Hippocampal formation (tissue), 2 donors: ENCODE measurements around the gene TMOD1.
"Not testable (repeated sequence)": the region's sequence is repeated elsewhere in the genome, so short reads cannot be mapped to it uniquely, and the experiment has no call there.

Experiments
- DNase-seq, 2 donors: peaks; one replicate each; lab custom pipeline; 2025; lab: John Stamatoyannopoulos, UW

The TMOD1 gene

DNA sequence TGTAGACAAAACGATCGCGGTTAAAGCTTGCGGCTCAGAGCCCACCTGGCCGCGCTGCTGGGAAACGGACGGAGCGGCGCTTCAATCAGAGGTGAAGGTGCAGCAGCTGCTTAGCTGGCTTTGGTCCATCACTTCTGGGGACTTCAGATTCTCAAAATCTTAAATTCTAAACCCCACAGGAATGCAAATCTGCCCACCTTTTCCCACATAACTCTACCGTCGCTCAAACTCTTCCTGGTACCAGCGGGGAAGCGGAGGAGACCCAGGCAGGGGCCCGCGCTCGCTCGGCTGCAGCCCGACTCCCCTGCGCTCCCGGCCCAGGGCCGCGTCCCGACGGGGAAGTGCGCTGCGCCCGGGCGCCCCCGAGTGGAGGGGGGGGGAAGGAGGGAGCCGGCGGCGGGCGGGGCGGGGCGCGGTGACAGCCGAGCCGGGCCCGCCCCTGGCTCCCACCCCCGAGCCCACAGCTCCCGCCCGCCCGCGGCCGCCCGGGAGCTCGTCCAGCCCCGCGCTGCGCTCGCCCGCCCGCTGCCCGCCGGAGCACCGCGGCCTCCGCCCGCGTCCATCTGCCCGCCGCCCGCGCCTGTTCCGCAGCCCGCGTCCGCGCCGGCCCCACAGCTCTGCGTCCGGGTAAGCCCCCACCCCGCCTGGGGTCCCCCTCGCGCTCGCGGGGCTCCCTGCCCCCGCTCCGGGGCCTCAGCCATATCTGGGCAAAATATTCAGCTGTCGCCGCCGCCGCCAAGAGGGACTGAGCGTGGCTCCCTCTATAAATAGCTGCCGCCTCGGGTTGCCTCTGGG is at the start of gene TMOD1:
TMOD1 (plus strand) TSS at position 490 of the 795 bp plus-strand sequence. CDS start 22,523 bp downstream, outside the sequence.
- peak; percentile 56 to 72 for DNase-seq

DNA sequence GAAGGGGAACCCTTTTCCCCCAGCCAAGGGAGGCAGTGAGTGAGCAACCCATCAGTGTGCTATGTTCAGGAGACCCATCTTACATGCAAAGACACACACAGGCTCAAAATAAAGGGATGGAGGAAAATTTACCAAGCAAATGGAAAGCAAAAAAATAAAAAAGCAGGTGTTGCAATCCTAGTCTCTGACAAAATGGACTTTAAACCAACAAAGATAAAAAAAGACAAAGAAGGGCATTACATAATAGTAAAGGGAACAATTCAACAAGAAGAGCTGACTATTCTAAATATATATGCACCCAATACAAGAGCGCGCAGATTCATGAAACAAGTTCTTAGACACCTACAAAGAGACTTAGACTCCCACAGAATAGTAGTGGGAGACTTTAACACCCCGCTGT is 47.9 kb upstream of the TMOD1 start:
- not testable (repeated sequence) for DNase-seq

DNA sequence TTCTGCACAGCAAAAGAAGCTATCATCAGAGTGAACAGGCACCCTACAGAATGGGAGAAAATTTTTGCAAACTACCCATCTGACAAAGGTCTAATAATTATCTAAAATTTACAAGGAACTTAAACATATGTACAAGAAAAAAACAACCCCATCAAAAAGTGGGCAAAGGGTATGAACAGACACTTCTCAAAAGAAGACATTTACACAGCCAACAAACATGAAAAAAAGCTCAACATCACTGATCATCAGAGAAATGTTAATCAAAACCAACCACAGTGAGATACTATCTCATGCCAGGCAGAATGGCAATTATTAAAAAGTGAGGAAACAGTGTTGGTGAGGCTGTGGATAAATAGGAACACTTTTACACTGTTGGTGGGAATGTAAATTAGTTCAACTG is 44.6 kb upstream of the TMOD1 start:
- not testable (repeated sequence) for DNase-seq

DNA sequence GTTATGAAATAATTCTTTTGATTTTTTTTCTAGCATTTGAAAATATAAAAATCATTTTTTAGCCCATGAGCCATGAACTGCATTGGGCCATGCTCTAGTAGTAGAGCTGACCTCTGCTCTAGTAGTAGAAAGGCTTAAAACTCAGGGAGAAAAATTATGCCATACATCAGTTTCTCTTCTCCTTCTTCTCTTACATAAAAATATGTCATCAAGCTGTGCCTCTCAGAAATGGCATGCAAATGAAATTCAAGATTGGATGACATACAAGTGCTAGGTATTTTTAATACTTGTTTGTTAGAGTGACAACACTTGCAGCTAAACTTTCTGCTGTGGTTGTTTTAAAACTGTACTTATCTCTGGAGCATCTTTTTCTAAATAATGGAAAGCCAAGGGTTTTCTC is 42.1 kb upstream of the TMOD1 start:
- no peak for DNase-seq

DNA sequence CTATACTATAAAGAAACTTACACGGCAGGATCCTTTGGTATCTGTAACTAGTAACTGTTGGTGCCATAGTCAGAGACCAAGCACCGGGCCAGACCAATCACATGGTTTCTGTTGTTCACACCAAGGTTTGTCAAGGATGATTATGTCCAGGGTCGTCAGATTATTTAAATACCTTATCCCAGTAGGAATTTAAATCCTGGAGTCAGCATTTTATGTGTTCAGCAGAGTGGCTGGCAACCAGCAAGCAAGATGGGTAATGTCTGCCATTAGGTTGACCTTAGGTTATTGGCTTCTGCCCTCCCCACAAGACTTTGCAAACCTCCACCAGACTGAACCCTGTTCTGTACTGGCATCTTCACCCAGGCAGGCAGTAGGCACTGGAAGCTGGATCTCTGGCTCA is 39.3 kb upstream of the TMOD1 start:
- DNase-seq, result no peak

DNA sequence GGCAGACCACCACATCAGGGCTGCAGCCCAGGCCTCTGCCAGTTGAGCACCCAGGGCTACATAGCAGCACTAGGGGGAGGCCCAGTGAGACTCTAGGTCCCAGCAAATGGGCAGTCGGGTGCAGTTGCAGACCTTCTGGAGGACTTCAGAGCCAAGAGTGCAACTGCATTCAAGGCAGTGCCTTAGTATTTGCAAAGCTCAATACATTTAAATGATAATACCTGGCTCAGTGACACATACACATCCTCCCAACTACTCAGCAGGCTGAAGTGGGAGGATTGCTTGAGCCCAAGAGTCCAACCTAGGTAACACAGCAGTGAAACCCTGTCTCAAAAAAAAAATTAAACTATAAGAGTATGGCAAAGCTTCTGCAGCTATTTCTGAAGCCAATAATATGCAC is 38.6 kb upstream of the TMOD1 start:
- no peak for DNase-seq

DNA sequence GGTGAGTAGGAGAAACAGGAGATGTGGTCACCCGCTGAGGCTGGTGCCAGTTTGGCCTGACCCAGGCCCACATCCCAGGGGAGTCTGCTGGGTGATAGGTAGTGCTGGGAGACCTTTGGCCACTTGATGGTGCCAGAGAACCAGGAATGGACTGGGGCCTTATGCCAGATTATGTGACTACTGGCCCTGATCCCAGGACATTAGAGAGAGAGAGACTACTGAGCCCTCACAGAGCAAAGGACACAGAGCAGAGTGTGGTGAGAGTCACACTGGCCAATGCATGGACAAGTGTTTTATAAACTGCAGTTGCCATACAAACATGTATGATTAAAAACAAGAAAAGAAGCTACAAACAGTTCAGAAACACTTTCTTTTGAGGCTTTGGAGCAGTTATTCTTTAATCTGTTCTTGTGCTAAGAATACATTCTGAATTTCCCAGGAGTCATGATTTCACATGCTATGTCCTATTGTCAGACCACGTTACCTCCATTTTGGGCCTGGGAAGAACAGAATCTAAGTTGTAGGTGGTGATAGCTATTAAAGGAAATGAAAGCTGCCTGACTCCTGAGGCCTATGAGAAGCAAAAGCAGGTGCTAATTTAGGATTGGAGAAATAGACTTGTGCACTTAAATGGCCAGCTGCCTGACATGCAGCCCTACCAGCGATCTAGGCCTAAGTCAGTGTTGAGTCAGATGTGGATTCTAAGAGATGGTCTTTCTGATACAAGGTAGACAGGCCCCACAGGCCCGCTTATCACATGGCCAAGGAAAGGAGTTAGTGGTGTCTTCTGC is 32.6 kb upstream of the TMOD1 start:
- peak; percentile 85 to 93 for DNase-seq

DNA sequence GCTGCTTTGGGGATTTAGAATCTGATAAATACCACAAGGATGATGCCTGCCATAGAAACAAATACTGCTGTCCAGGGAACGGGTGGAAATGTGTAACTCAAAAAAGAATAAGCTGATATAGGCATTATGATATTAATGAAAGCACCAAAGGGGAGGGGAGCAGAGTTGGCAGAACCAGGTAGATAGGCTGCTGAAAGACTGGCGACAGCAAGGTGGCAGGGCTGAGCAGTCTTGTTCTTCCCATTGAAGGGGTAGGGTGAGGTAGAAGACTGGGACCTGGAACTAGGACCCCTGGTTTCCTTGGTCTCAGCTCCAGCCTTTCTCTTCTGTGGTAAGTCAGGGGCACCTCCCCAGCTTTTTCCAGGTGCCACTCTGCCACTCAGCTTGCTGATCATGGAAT is 31.4 kb upstream of the TMOD1 start:
- peak; percentile 2 to 12 for DNase-seq

DNA sequence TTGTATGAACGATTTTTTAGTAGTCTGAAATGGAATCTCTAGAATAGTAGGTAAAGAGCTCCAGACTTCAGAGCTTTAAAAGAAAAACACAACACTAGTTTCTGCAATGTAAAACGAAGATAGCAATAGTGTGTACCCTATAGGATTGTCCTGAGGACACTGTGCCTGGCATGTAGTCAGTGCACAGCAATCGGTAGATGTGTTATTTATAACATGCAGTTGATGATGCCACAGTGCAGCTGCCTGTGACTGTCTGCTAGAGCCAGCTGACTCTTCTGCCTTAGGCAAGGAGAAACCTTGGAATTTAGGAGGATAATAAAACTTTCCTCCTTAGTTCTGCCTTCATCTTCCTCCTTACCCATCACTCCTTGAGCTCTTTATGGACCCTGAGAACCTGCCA is 27.7 kb upstream of the TMOD1 start:
- no peak for DNase-seq

DNA sequence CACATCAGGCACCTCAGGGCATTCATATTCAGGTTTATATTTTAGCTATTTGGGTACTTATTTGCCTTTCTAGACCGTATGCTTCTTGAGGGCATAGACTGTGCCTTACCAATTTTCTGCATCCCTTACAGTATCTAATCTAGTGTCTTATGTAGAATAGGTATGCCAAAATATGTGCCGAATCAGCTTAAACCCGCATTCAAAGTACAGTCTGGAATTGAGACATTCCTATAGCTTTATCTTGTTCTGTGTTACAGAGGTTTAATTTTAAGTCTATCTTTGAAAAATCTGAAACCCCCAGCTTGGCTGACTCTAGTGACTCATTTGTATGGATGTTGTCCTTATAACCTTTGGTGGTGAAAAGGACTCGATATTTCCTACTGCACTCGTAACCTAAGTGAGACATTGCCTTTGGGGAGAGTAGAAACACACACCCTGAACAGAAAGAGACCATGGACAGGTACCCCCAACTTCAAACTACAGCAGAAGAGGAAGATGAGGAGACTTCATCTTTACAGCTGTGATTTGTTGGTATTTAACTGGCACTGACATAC is 27.0 kb upstream of the TMOD1 start:
- no peak for DNase-seq

DNA sequence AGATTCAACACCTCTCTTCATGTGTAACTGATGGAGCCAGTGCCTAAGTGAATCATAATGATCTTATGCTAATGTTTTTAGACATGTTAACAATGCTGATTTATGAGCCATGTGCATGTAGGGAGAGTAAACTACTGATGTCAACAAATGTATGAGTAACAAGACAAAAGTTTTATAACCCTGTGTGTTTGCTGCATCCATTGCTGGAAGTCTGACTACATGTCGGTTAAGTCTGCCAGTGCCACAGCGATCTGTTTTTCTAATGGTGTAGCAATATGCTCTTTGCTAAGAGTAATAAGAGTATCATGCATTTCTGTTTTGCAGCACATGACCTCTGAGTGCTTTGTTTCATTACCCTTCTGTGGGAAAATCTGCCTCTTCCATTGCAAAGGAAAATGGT is 26.4 kb upstream of the TMOD1 start:
- DNase-seq, result no peak

DNA sequence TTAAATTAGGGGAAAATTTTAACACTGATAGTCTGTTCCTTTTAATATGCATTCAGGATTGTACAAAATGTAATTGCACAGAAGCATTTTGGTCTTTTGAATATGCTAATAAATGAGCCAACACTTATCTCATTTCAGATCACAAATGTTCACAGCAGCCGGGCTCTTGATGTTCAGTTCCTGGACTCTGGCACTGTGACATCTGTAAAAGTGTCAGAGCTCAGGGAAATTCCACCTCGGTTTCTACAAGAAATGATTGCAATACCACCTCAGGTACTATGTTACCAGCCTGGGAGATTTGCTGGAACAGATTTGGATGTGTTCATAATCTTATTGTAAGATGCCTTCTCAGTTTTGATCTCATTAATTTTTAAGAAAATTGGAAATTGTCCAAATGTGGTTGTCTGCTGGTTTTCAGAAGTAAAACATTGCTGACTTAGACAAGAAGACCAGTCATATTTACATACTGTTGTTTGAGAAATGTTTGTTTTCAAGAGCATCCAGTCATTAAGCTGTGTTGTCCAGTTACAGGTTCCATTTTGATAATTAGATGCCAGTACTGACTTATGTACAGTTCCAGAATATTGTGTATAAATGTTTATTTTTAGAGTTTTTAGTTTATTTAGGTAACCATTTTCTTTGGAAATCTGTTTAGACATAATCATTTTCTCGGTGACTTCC is 23.0 kb upstream of the TMOD1 start:
- DNase-seq, result no peak

DNA sequence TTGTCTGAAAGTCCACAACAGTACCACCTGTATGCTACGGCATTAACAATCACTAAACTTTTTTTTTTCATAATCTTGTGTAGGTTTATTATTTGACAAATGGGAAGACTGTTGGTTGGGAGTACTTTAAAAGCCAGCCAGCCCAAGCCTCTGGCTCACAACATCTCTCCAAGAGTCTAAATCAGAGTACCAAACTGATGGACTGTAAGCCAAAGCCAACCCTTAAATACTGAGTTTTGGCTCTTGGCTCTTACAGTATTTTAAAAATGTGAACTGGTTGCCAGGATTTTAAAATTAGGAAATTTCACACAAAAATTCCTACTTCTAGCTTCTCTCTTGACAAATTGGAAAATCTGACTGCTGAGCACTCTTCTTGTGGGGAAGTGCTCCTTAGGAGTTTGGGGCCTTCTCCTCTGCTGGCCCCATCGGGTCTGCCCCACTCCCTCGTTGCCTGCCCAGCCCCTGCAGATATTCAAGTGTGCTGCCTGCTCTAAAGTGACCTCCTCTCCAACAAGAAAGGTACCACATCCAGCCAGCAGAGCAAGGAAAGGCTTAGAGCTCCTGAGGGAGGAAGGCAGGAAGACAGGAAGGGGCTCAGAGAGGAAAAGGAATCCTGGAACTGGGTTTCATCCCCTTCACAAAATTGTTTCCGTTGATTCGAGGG is 21.8 kb upstream of the TMOD1 start:
- DNase-seq, result no peak

DNA sequence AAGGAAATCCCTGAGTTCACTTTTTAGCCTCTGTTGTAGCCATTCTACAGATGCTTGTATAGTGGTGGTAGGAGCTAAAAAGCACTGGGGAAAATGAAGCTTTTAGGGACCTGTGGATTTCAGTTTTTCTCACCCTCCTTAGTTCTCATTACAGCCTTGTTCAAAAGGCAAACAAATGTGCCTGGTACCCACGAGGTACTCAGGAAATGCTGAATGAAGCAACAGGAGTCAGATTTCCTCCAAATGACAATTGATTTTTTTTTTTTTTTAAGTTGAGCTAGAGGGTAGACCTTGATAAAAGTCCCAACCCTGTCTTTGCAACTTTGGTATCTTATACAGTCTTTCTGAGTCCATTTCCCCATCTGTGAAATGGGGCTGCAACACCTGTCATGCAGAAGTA is 21.3 kb upstream of the TMOD1 start:
- DNase-seq, result no peak

DNA sequence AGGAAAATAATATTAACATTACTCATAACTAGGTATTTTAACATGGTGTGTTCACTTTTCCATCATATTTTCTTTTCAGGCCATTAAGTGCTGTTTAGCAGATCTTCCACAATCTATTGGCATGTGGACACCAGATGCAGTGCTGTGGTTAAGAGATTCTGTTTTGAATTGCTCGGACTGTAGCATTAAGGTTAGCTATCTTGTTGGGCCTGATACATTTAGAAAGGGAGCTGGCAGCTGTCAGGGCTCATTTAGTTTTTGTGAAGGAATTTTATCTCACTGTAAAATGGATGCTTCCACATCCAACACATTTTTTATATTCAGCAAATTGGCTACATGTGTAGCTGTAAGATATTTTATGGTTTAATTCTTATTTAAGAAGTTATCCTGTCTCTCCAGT is 20.7 kb upstream of the TMOD1 start:
- DNase-seq, result no peak

DNA sequence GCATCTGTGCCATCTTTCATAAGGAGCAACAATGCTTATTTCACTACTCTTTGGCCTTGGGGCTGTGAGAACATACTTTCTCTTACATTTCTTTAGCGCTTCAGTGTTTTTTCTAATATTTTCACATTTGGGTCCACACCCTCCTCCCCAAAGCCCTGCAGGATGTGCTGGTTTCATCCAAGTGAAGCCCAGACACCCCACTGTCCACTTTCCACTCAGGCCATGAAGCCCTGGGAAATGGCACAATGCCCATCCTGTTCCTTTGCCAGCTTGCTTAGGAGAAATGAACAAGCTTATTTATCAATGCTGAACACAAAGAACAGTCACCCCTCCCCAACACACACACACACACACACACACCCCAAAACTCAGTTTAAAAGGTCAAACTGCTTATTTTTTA is 17.3 kb upstream of the TMOD1 start:
- DNase-seq, result peak; percentile 57 to 66

DNA sequence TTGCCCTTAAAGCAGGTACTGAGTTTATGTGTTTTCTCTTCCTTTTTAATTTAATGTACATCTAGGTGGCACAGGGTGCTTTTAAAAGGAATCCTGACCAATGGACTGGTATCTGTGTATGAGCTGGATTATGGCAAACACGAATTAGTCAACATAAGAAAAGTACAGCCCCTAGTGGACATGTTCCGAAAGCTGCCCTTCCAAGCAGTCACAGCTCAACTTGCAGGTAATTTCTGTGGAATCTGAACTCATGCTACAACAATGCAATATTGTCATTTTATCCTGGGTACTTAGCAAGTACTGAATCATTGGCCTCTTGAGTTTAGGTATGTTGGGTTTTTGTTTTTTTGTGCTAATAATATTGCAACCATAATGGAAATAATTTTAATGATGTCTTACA is 14.4 kb upstream of the TMOD1 start:
- no peak for DNase-seq

DNA sequence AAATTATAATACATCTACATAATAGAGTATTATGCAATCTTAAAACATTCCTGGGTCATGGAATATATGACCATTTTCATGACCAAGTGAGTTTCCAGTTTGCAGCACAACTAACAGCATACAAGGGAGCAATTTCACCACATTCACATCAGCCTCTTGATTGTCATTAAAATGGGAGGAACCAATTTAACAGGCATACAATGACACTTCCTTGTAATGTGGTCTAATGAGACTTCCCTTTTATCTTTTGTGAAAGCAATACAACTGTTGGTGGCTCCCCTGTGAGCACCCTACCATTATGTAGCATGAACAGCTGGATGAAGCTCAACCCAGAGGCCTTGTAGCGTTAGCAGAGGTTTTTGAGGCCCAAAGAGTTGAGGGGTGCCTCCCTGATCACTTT is 13.6 kb upstream of the TMOD1 start:
- no peak for DNase-seq

DNA sequence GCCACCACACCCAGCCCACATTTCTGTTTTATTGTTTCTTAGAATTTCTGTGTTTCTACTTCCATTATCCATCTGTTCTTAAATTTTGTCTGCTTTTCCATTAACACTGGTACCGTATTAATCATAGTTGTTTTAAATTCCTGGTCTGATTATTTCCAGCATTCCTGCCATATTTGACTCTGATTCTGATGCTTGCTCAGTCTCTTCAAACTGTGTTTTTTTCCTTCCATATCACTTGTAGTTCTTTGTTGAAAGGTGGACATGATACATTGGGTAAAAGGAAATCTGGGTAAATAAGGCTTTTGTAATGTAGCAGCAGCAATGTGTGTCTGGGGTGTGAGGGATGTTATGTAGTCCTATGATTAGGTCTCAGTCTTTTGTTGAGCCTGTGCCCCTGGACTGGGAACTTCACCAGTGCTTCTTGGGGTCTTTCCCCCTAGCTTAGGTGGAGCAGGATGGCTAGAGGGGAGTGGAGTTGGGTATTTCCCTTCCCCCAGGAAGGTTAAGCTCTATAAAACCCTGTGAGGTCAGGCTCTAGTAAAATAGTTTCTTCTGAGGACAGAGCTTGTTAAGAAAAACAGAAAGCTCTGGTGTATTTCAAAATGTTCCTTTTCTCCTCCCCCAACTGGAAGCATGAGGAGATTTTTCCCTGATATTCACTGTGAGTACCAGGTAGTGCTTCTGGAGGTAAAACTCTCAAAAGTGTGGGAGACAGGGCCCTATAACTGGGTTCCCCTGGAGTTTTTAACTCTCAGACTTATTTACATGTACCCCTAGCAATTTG is 10.1 kb upstream of the TMOD1 start:
- no peak for DNase-seq

DNA sequence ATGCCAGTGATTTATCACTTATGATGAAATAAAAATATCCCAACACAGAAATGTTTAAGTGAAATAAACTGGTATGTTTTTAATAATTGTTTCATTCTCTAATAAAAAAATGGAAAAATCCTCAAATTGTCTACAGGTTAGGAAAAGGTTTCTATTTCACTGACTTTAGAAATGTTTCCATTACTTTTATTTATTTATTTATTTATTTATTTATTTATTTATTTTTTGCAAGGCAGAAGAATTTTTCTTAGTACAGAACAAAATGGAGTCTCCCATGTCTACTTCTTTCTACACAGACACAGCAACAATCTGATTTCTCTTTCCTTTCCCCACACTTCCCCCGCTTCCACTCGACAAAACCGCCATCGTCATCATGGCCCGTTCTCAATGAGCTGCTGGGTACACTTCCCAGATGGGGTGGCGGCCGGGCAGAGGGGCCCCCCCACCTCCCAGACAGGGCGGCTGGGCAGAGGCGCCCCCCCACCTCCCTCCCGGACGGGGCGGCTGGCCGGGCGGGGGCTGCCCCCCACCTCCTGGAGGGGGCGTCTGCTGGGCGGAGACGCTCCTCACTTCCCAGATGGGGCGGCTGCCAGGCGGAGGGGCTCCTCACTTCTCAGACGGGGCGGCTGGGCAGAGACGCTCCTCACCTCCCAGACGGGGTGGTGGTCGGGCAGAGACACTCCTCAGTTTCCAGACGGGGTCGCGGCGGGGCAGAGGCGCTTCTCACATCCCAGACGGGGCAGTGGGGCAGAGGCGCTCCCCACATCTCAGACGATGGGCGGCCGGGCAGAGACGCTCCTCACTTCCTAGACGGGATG is 3.7 kb upstream of the TMOD1 start:
- DNase-seq, result not testable (repeated sequence)
